GM18873 (cell line): ENCODE measurements around the gene TATDN3.
"Not testable (repeated sequence)": the region's sequence is repeated elsewhere in the genome, so short reads cannot be mapped to it uniquely, and the experiment has no call there.

Experiments used
- ATAC-seq: cut with Tn5 transposase; IDR thresholded peaks from one replicate; pipeline ENCODE4 v1.9.1; 2021; ENCODE audit warnings: mild to moderate bottlenecking, moderate library complexity, moderate number of reproducible peaks; ENCODE audit not compliant: unreplicated experiment, low FRiP score

TATDN3 gene

GRCh38 chr1:212825798-212826452 is 34.2 kb downstream of the TATDN3 start:
- ATAC-seq = no peak

DNA sequence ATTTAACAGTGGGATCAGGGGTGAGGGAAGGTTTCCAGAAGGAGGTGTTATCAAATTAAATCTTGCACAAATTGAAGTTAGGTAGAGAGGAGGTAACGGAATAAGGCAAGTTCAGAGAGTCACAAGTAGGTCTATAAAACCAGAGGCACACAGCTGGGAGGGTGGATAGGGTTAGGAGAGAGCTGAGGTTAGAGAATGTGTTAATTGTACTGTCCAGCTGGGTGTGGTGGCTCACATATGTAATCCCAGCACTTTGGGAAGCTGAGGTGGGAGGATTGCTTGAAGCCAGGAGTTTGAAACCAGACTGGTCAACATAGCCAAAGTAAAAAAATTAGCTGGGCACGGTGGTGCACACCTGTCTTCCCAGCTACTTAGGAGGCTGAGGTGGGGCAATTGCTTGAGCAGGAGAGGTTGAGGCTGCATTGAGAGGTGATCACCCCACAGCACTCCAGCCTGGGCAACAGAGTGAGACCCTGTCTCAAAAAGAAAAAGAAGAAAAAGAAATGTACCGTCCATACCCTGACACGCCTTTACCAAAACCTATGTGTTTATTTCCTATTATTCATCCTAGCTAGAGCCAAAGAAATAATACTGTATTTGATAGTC is 35.6 kb downstream of the TATDN3 start:
- no peak for ATAC-seq

DNA sequence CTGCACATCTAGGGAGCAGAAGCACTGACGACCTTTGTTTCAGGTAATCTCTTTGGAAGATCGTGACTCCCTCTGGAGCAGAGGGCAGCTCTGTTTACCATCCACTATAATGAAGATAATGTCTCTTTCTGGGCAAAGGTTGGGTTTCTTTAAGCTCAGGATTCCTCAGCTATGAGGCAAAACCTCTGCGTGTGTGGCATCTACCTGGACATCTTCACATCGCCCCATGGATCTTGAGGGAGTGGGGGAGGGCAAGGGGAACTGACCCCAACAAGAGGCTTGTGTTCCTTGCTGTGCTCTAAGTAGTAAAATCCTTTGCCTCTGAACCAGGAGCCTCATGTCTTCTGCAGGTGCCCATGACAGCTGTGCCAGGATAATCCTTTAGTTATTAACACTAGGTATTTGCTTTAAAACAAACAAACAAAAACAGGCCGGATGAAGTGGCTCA is 36.2 kb downstream of the TATDN3 start:
- ATAC-seq = no peak

DNA sequence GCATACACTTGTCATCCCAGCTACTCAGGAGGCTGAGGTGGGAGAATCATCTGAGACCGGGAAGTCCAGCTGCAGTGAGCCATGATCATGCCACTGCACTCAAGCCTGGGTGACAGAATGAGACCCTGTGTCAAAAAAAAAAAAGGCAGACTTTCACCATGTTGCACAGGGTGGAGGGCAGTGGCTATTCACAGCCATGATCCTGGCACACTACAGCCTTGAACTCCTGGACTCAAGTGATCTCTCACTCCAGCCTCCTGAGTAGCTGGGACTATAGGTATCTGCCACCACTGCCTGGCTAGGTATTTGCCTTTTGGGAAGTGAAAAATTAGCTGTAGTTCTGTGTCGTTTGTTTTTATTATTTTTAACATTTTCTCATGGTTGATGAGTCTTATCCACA is 36.7 kb downstream of the TATDN3 start:
- no peak for ATAC-seq

GRCh38 chr1:212833211-212834207 is 41.8 kb downstream of the TATDN3 start:
- ATAC-seq = peak; percentile 56

GRCh38 chr1:212838145-212838544 is 46.5 kb downstream of the TATDN3 start:
- no peak for ATAC-seq

DNA sequence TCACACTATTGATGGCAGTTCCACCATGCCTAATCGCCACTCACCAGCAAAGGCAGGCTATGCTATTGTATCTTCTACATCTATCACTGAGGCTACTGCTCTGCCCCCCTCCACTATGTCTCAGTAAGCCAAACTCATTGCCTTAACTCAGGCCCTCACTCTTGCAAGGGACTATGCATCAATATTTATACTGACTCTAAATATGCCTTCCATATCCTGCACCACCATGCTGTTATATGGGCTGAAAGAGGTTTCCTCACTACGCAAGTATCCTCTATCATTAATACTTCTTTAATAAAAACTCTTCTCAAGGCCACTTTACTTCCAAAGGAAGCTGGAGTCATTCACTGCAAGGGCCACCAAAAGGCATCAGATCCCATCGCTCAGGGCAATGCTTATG is 52.8 kb downstream of the TATDN3 start:
- ATAC-seq = not testable (repeated sequence)

DNA sequence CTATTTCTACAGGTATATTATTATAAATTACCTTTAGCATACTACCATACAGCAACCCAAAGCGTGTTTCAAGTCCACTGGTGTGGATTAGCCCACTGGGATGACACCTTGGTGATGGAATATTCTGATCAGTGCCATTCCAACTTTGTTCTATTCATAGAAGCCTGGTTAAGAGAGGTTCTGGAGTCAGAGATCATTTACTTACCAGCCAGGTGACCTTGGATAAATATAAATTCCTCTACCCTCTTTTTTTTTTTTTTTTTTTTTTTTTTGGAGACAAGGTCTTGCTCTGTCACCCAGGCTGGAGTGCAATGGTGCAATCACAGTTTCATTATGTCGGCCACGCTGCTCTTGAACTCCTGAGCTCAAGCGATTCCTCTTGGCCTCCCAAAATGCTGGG is 55.9 kb downstream of the TATDN3 start, which contains the start of gene SPATA45:
TSS of gene SPATA45 (minus strand) at position 101 of the 400 bp plus-strand sequence. CDS start 11,500 bp downstream, outside the sequence.
- ATAC-seq = no peak

DNA sequence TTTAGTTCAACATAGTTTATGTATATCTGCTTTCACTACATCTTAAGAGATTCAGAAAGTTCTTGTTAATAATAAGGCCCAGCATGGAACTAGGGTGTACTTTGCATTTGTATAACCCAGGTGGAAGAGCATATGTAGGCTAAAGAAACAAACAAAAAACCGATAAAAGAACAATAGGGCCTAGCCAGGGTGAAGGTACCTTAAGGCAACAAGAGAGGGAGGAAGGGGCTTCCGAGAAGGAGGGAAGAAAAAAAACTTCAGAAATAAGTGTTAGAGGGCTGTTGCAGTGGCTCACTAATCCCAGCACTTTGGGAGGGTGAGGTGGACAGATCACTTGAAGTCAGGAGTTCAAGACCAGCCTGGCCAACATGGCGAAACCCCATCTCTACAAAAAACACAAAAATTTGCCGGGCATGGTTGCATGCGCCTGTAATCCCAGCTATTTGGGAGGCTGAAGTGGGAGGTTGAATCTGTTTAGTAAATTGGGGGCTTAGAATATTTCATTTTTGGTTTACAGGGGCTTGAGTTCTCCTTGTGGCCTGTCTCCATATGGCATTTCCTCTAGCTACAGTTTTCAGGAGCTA is 60.5 kb downstream of the TATDN3 start:
- no peak for ATAC-seq

DNA sequence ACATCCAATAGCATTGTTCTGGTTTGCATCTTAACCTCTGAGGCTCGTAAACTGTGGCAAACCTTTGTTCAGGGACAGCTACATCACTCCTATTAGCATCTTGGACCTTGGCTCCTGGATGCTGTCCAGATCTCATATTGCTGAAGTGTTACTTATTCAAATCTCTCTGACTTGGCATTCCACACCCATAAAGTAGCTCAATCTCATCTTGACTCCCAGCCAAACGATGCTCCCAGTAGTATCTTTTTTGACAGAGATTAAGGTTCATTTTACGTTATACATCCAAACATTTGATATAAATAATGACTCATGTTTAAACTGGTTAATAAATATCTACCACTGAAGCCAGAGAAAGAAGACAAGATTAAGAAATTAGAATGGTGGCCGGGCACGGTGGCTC is 62.0 kb downstream of the TATDN3 start:
- no peak for ATAC-seq

- ATAC-seq = no peak
Observed at GRCh38 chr1:212856755-212857154, 65.1 kb downstream of the TATDN3 start.

GRCh38 chr1:212857992-212858460 is 66.3 kb downstream of the TATDN3 start, which contains the start of gene FLVCR1:
Gene FLVCR1 (plus strand): TSS chr1:212858275. CDS start chr1:212858453, 178 bp downstream.
- peak; percentile 73 for ATAC-seq

DNA sequence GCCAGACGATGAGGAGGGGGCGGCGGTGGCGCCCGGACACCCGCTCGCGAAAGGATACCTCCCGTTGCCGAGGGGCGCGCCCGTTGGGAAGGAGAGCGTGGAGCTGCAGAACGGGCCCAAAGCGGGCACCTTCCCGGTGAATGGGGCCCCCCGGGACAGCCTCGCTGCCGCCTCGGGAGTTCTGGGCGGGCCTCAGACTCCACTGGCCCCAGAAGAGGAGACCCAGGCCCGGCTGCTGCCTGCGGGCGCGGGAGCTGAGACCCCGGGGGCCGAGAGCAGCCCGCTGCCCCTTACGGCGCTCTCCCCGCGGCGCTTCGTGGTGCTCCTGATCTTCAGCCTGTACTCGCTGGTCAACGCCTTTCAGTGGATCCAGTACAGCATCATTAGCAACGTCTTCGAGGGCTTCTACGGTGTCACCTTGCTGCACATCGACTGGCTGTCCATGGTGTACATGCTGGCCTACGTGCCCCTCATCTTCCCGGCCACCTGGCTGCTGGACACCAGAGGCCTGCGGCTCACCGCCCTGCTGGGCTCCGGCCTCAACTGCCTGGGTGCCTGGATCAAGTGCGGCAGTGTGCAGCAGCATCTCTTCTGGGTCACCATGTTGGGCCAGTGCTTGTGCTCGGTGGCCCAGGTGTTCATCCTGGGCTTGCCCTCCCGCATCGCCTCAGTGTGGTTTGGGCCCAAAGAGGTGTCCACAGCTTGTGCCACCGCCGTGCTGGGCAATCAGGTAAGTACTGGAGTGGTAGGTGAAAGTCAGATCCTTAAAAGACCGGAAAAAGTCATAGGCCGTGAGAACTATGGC is 67.0 kb downstream of the TATDN3 start:
- peak; percentile 16 for ATAC-seq

DNA sequence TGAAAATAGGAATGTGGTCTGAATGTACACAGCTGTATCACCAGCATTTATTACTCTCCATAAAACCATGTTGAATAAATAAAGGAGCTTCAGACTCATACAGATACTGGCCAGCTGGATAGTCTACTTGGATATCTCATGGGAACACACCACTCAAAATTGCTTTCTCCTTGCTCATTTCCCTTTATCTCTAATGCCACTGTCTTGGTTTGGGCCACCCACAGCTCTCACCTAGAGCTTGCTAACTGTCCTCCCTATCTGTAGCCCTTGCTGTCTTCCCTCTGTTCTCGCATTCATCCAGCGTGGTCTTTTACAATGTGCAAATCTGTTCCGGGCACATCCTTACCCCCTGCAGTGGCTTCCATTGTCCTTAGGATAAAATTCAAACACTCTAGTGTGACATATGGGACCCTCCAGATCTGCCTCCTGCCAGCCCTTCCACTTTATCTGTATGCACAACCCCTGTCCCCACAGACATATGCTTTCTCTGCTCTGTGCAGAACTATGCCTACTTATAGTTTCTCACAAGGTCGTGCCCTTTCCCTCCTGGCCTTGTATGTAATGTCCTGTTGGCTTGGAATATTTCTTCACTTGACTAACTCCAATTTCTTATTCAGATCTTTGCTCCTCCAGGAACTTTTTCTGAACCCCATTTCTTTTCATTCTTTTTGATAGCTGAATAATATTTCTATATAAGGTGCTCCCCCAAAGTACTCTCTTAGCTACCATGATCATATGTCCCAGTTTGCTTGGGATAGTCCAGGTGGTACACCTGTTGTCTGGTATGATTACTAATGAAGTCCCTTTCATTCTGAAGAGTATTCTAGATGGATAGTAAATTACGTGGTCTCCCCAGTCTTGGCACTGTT is 69.3 kb downstream of the TATDN3 start:
- no peak for ATAC-seq

GRCh38 chr1:212862111-212862690 is 70.5 kb downstream of the TATDN3 start:
- ATAC-seq = no peak

- not testable (repeated sequence) for ATAC-seq
Observed at GRCh38 chr1:212863345-212863744, 71.7 kb downstream of the TATDN3 start.

DNA sequence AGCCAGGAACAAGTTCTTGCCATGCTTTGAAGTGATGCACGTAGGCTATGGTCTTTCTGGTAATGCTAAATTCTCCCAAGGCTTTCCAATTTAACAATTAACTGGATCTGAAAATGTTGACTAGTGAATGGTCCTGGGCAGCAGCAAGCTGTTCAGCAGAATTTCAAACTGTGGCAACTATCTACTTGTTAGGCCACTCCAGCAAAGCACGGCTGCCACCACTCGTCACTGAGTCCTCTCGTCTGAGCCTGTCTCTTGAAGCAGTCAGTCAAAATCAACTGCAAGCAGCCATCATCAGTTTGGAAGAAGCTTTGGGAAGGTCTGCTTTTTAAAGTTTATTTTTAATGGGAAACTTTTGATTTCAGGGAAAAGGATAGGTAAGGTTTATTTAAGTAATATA is 72.5 kb downstream of the TATDN3 start:
- no peak for ATAC-seq
